HG03521 (cell line): Measurements from ENCODE around the gene HACE1.
"Not testable (repeated sequence)": the region's sequence is repeated elsewhere in the genome, so short reads cannot be mapped to it uniquely, and the experiment has no call there.

Experiments used
- ATAC-seq: cut with Tn5 transposase; IDR thresholded peaks from one replicate; pipeline ENCODE4 v1.9.1; 2021; ENCODE audit warnings: mild to moderate bottlenecking, moderate library complexity; ENCODE audit not compliant: unreplicated experiment

Gene HACE1

GRCh38 chr6:104859225-104860146, at the start of gene HACE1:
Gene HACE1 (minus strand): TSS chr6:104859919. CDS start chr6:104859642, 277 bp downstream.
- ATAC-seq, result peak; percentile 98

- ATAC-seq, result no peak
Observed at GRCh38 chr6:104908888-104909525, 49.3 kb upstream of the HACE1 start.

GRCh38 chr6:104908031-104908887, 48.5 kb upstream of the HACE1 start:
- no peak for ATAC-seq

- not testable (repeated sequence) for ATAC-seq
Observed at GRCh38 chr6:104898893-104899292, 39.2 kb upstream of the HACE1 start.

- ATAC-seq, result no peak
Observed at GRCh38 chr6:104896914-104897313, 37.2 kb upstream of the HACE1 start.

- ATAC-seq, result no peak
Observed at GRCh38 chr6:104888066-104888465, 28.3 kb upstream of the HACE1 start.

GRCh38 chr6:104887350-104887749, 27.6 kb upstream of the HACE1 start:
- ATAC-seq, result no peak

GRCh38 chr6:104885518-104886043, 25.9 kb upstream of the HACE1 start:
- ATAC-seq, result no peak

GRCh38 chr6:104884867-104885517, 25.3 kb upstream of the HACE1 start:
- ATAC-seq, result no peak

- no peak for ATAC-seq
Observed at GRCh38 chr6:104881964-104882668, 22.4 kb upstream of the HACE1 start.

GRCh38 chr6:104862456-104862855, 2.7 kb upstream of the HACE1 start:
- no peak for ATAC-seq

GRCh38 chr6:104860221-104860620, 502 bp upstream of the HACE1 start:
- no peak for ATAC-seq

GRCh38 chr6:104858642-104859041, 1.1 kb downstream of the HACE1 start:
- ATAC-seq, result no peak

- ATAC-seq, result no peak
Observed at GRCh38 chr6:104855507-104855906, 4.2 kb downstream of the HACE1 start.

GRCh38 chr6:104847721-104848120, 12.0 kb downstream of the HACE1 start:
- ATAC-seq, result not testable (repeated sequence)

GRCh38 chr6:104843229-104843628, 16.5 kb downstream of the HACE1 start:
- no peak for ATAC-seq

- no peak for ATAC-seq
Observed at GRCh38 chr6:104837158-104837557, 22.6 kb downstream of the HACE1 start.

- ATAC-seq, result not testable (repeated sequence)
Observed at GRCh38 chr6:104836479-104837020, 23.2 kb downstream of the HACE1 start.

- no peak for ATAC-seq
Observed at GRCh38 chr6:104835782-104836181, 23.9 kb downstream of the HACE1 start.
